ENCODE measurements around the gene SLC35E4. TPM values are rescaled to one million over a fixed set of nuclear protein-coding genes. Genes with fewer than 3 reads are reported as not detected.

The SLC35E4 gene
- total and polyA plus RNA-seq, 9 of the 15 experiments (the other 6 are each of a cell fraction or from before 2014, with no cell fraction given): 0.06 to 2.3 (median 0.86) TPM; not detected in 1

- H3K9me1 ChIP-seq (ENCODE audit: control insufficient read depth, insufficient read depth, low read length): no peaks in the 10 kb centered on the region
- DNase-seq (ENCODE audit: extremely low read depth in 1 of 4, low spot score in 3 of 4) (no peak), FAIRE-seq (no peak), ATAC-seq (no peak)
- no TSS peak for BruUV-seq (replicated peaks)
- H3K27me3 ChIP-seq (ENCODE audit: control insufficient read depth in 2 of 2, insufficient read depth in 2 of 2, low read length in 2 of 2): no peaks in the 10 kb centered on the region
- no peak overlapping the region for H3K4me3 ChIP-seq
- no peaks in the 10 kb centered on the region; a peak in 1 of 5 replicates for H3K4me1 ChIP-seq (replicated peaks in 1 of 2; ENCODE audit: control insufficient read depth in 2 of 2, insufficient read depth in 2 of 2, low read length in 2 of 2)
- H3K79me2 ChIP-seq (ENCODE audit: control insufficient read depth, insufficient read depth, low read length): no peaks in the 10 kb centered on the region
- H3K4me2 ChIP-seq (ENCODE audit: insufficient read depth, low read length): no peak overlapping the region
- no peak overlapping the region for H3K27ac ChIP-seq (ENCODE audit: extremely low read depth, low read depth, low read length)
- H3K9me3 ChIP-seq (replicated peaks; ENCODE audit: control insufficient read depth, insufficient read depth, low read depth, low read length): no peaks in the 10 kb centered on the region
- H2AFZ ChIP-seq (ENCODE audit: low read depth, low read length): no peak overlapping the region
- H3K9ac ChIP-seq (ENCODE audit: insufficient read depth in 1 of 2, low read depth in 2 of 2, low read length in 2 of 2): no peak overlapping the region
- ChIA-PET POLR2A (no interaction called here), CTCF (ENCODE audit: low intra/inter-chr PET ratio) (no interaction called here)
- H4K20me1 ChIP-seq (replicated peaks; ENCODE audit: control insufficient read depth, insufficient read depth, low read length): no peaks in the 10 kb centered on the region
- H3K36me3 ChIP-seq (ENCODE audit: control insufficient read depth, insufficient read depth, low read length): no peaks in the 10 kb centered on the region
- in situ Hi-C loops (cut with MboI) (no loop called here), intact Hi-C loops (cut with micrococcal nuclease) (no loop called here)
- 60% methylated on average over 3 of the region's 3 CpGs for WGBS (ENCODE audit: insufficient coverage, low coverage, missing lambda C conversion rate)
- TF ChIP-seq ZNF224 (CRISPR knock-in tag; IDR thresholded peaks at IDR 0.05): no peak
- no peak for TF ChIP-seq KLF6 (CRISPR knock-in tag; IDR thresholded peaks at IDR 0.05; ENCODE audit: borderline replicate concordance)
- no peak for TF ChIP-seq ELF4 (CRISPR knock-in tag; IDR thresholded peaks at IDR 0.05)
- TF ChIP-seq TOE1 (IDR thresholded peaks at IDR 0.05; ENCODE audit: borderline replicate concordance): no peak
- TF ChIP-seq TOE1 (CRISPR knock-in tag; IDR thresholded peaks at IDR 0.05; ENCODE audit: borderline replicate concordance, low read depth): no peak
- no peak for TF ChIP-seq MLX (CRISPR knock-in tag; conservative IDR thresholded peaks at IDR 0.05)
- no peak for TF ChIP-seq ZNF174 (CRISPR knock-in tag; IDR thresholded peaks at IDR 0.05)
- no peak for TF ChIP-seq MAZ (CRISPR knock-in tag; conservative IDR thresholded peaks at IDR 0.05 in 1 of 2, IDR thresholded peaks at IDR 0.05 in 1 of 2)
- TF ChIP-seq ZNF134 (CRISPR knock-in tag; conservative IDR thresholded peaks at IDR 0.05): no peak
- TF ChIP-seq GMEB1 (CRISPR knock-in tag; IDR thresholded peaks at IDR 0.05): no peak
- no peak for TF ChIP-seq REST (IDR thresholded peaks at IDR 0.05; ENCODE audit: borderline replicate concordance)
- no peak for TF ChIP-seq REST (CRISPR knock-in tag; IDR thresholded peaks at IDR 0.05; ENCODE audit: low read depth)
- TF ChIP-seq TBL1XR1 (IDR thresholded peaks at IDR 0.05; ENCODE audit: low read length in 2 of 2): no peak
These were observed 36.6 kb upstream of the SLC35E4 start for GRCh38 chr22:30598986-30599385.
